Measurements from ENCODE around the gene RHOH. TPM values are rescaled to one million over a fixed set of nuclear protein-coding genes. Genes with fewer than 3 reads are reported as not detected.
"Not testable (repeated sequence)": the region's sequence is repeated elsewhere in the genome, so short reads cannot be mapped to it uniquely, and the experiment has no call there.

The RHOH gene
- 10 to 100 TPM; 82.0 to 97.6 (median 97.3) TPM for polyA plus RNA-seq

- Mint-ChIP-seq H3K27ac (peak within 1 kb of the TSS; percentile 96 to 100 (median 98)), H3K9me3 (no peaks in the 10 kb centered on the region), H3K27me3 (ENCODE audit: low read depth in 3 of 3) (peaks cover 8 to 47% (median 47%) of the 10 kb centered on the region in 3 donors), H3K4me1 (peaks cover 86 to 88% of the 10 kb centered on the region in 2 donors), H3K4me3 (peak within 1 kb of the TSS; percentile 94 to 97 (median 95)), H3K36me3 (peaks cover 0 to 6% (median 3%) of the 10 kb centered on the region in 3 donors)
- peak; percentile 78 to 81 (median 81) for DNase-seq
Observed at GRCh38 chr4:40196724-40197281, at the start of gene RHOH. Gene RHOH (plus strand): TSS chr4:40197031. CDS start chr4:40243387, 46,356 bp downstream.

DNA sequence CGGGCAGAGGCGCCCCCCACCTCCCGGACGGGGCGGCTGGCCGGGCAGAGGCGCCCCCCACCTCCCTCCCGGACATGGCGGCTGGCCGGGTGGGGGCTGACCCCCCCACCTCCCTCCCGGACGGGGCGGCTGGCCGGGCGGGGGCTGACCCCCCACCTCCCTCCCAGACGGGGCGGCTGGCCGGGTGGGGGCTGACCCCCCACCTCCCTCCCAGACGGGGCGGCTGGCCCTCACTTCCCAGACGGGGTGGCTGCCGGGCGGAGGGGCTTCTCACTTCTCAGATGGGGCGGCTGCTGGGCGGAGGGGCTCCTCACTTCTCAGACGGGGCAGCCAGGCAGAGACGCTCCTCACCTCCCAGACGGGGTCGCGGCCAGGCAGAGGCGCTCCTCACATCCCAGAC, 49.3 kb upstream of the RHOH start:
- not testable (repeated sequence) for H3K4me1 Mint-ChIP-seq; H3K9me3 Mint-ChIP-seq; H3K27me3 Mint-ChIP-seq (ENCODE audit: low read depth in 3 of 3); H3K4me3 Mint-ChIP-seq; H3K27ac Mint-ChIP-seq; DNase-seq
- H3K36me3 Mint-ChIP-seq: peaks cover 9 to 15% (median 12%) of the 10 kb centered on the region in 3 donors

- Mint-ChIP-seq H3K4me1 (peaks cover 8 to 15% of the 10 kb centered on the region in 2 donors), H3K27me3 (ENCODE audit: low read depth in 3 of 3) (no peaks in the 10 kb centered on the region), H3K9me3 (peaks cover 0 to 4% (median 0%) of the 10 kb centered on the region in 6 donors), H3K4me3 (no peak overlapping the region), H3K36me3 (peaks cover 7 to 18% (median 9%) of the 10 kb centered on the region in 3 donors), H3K27ac (peak overlapping the region in 3 of 6 donors; percentile 17 to 73 (median 20))
- DNase-seq: peak; percentile 68 to 76 (median 72)
Observed at GRCh38 chr4:40149960-40150385, 46.9 kb upstream of the RHOH start.

GRCh38 chr4:40150932-40151331, 45.9 kb upstream of the RHOH start:
- H3K9me3 Mint-ChIP-seq: peaks cover 0 to 4% (median 0%) of the 10 kb centered on the region in 6 donors

GRCh38 chr4:40152637-40153036, 44.2 kb upstream of the RHOH start:
- peaks cover 4 to 12% (median 7%) of the 10 kb centered on the region in 3 donors for H3K36me3 Mint-ChIP-seq
- H3K9me3 Mint-ChIP-seq: peaks cover 0 to 4% (median 0%) of the 10 kb centered on the region in 6 donors
- H3K4me1 Mint-ChIP-seq: peaks cover 8 to 15% of the 10 kb centered on the region in 2 donors
- no peaks in the 10 kb centered on the region for H3K27me3 Mint-ChIP-seq (ENCODE audit: low read depth in 3 of 3)
- H3K4me3 Mint-ChIP-seq: peak overlapping the region in 2 of 5 donors; percentile 32 to 46
- peak overlapping the region in 1 of 6 donors; percentile 55 for H3K27ac Mint-ChIP-seq
- DNase-seq: peak in 1 of 3 donors; percentile 5

More at GRCh38 chr4:40150932-40151331, 45.9 kb upstream of the RHOH start:
- DNase-seq: no peak
- H3K27me3 Mint-ChIP-seq (ENCODE audit: low read depth in 3 of 3): no peaks in the 10 kb centered on the region
- H3K4me3 Mint-ChIP-seq: no peak overlapping the region
- H3K4me1 Mint-ChIP-seq: peaks cover 8 to 15% of the 10 kb centered on the region in 2 donors
- peaks cover 7 to 18% (median 9%) of the 10 kb centered on the region in 3 donors for H3K36me3 Mint-ChIP-seq
- H3K27ac Mint-ChIP-seq: no peak overlapping the region

- H3K27me3 Mint-ChIP-seq (ENCODE audit: low read depth in 3 of 3): no peaks in the 10 kb centered on the region
- peaks cover under 1 to 23% (median 1%) of the 10 kb centered on the region in 3 donors for H3K36me3 Mint-ChIP-seq
- no peak for DNase-seq
Observed at GRCh38 chr4:40157436-40157835, 39.4 kb upstream of the RHOH start.

GRCh38 chr4:40160258-40160657, 36.6 kb upstream of the RHOH start:
- peaks cover 3 to 22% (median 13%) of the 10 kb centered on the region in 3 donors for H3K36me3 Mint-ChIP-seq

More at GRCh38 chr4:40157436-40157835, 39.4 kb upstream of the RHOH start:
- Mint-ChIP-seq H3K4me3 (no peak overlapping the region), H3K27ac (no peak overlapping the region), H3K4me1 (peaks cover 4 to 6% of the 10 kb centered on the region in 2 donors), H3K9me3 (no peaks in the 10 kb centered on the region)

DNA sequence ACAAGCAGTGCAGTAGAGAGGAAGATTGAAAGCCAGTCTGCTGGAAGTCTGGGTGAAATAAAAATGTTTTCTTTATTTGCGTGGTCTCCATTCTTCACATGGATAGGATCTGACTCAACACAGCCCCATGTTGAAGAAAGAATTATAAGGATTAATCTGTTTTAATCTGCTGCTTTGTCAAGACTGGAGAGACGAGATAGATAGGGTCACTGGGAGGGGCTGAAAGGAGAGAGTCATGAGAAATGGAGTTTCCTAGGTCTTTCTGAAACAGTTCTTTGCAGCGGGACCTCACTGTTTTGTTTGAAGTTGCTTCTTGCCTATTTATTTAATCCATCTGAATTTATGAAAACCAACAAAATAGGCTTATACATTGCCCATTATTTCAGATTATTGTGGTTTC, 32.4 kb upstream of the RHOH start:
- peaks cover 19 to 37% (median 29%) of the 10 kb centered on the region in 3 donors for H3K36me3 Mint-ChIP-seq
- no peak overlapping the region for H3K4me3 Mint-ChIP-seq
- no peak overlapping the region for H3K27ac Mint-ChIP-seq
- peaks cover 0 to 2% (median 0%) of the 10 kb centered on the region in 3 donors for H3K27me3 Mint-ChIP-seq (ENCODE audit: low read depth in 3 of 3)
- DNase-seq: no peak
- peaks cover 0 to 8% (median 6%) of the 10 kb centered on the region in 6 donors for H3K9me3 Mint-ChIP-seq
- H3K4me1 Mint-ChIP-seq: no peaks in the 10 kb centered on the region

More at GRCh38 chr4:40160258-40160657, 36.6 kb upstream of the RHOH start:
- H3K9me3 Mint-ChIP-seq: no peaks in the 10 kb centered on the region
- no peaks in the 10 kb centered on the region for H3K4me1 Mint-ChIP-seq
- H3K27me3 Mint-ChIP-seq (ENCODE audit: low read depth in 3 of 3): peaks cover 0 to 2% (median 0%) of the 10 kb centered on the region in 3 donors
- no peak overlapping the region for H3K27ac Mint-ChIP-seq
- H3K4me3 Mint-ChIP-seq: no peak overlapping the region
- DNase-seq: no peak

DNA sequence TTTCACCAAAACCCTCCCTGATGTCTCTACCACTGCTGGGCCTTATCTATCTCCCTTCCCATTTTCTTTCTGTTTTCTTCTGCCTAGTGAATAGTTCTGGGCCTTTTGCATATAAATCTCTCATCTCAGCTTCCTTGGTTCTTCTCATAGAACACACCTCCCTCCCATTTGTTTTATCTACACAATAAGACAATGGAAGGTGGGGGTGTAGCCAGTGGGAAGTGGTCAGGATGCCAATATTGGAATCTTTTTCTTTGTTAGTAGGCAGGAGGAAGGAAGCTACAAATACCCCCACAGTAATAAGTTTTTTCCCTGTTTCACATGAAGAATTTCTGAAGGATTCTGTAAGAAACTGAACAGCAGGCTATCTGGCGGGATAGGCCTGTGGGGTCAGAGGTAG, 30.9 kb upstream of the RHOH start:
- H3K27me3 Mint-ChIP-seq (ENCODE audit: low read depth in 3 of 3): peaks cover 0 to 2% (median 0%) of the 10 kb centered on the region in 3 donors
- no peak overlapping the region for H3K4me3 Mint-ChIP-seq
- peaks cover 0 to 8% (median 6%) of the 10 kb centered on the region in 6 donors for H3K9me3 Mint-ChIP-seq
- H3K36me3 Mint-ChIP-seq: peaks cover 22 to 34% (median 31%) of the 10 kb centered on the region in 3 donors
- no peaks in the 10 kb centered on the region for H3K4me1 Mint-ChIP-seq
- no peak for DNase-seq
- H3K27ac Mint-ChIP-seq: no peak overlapping the region

DNA sequence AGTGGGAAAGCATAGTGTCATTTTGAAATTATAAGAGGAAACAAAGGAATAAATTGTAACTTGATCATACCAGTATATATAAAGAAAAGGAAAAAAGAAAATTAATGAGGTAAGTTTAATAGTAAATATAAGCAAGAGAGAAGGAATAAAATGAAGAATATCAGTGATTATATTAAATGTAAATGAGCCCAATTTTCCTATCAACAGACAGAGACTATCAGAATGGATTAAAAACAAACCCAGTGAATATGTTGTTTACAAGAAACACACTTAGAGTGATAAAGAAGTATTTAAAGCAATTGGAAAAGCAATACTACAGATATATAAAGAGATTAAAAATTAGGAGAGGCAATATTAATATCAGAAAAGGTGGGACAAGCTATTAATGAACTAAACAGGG, 28.8 kb upstream of the RHOH start:
- Mint-ChIP-seq H3K27me3 (ENCODE audit: low read depth in 3 of 3) (peaks cover 0 to 2% (median 0%) of the 10 kb centered on the region in 3 donors), H3K4me3 (no peak overlapping the region), H3K36me3 (peaks cover 14 to 29% (median 18%) of the 10 kb centered on the region in 3 donors), H3K9me3 (peaks cover 0 to 8% (median 6%) of the 10 kb centered on the region in 6 donors), H3K4me1 (peaks cover 4 to 5% of the 10 kb centered on the region in 2 donors), H3K27ac (no peak overlapping the region)
- DNase-seq: no peak

- peaks cover 12 to 15% of the 10 kb centered on the region in 2 donors for H3K4me1 Mint-ChIP-seq
- H3K27ac Mint-ChIP-seq: no peak overlapping the region
- no peak overlapping the region for H3K4me3 Mint-ChIP-seq
- no peak for DNase-seq
- H3K36me3 Mint-ChIP-seq: peaks cover 14 to 21% (median 18%) of the 10 kb centered on the region in 3 donors
- H3K9me3 Mint-ChIP-seq: peaks cover 0 to 8% (median 6%) of the 10 kb centered on the region in 6 donors
- peaks cover 0 to 2% (median 2%) of the 10 kb centered on the region in 3 donors for H3K27me3 Mint-ChIP-seq (ENCODE audit: low read depth in 3 of 3)
Observed at GRCh38 chr4:40170588-40170987, 26.2 kb upstream of the RHOH start.

DNA sequence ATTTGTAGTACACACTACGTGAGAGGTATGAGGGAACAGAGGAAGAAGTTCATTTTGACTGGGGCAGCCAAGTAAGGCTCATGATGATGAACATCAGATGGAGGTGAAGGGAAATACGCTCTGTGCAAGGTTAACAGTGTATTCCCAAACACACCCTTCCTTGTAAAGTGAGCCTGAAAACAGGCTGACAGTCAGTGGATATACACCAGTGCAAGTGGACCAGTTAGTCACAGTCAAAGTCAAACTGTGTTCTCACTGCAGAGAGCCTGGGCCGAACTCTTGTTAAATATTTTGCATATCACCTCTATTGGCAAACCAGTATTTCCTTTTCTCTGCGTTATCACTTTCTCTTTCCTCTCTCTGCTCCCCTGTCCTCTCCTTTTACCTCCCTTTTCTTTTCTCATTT, 23.4 kb upstream of the RHOH start:
- Mint-ChIP-seq H3K4me3 (peak overlapping the region in 2 of 5 donors; percentile 31 to 56), H3K27me3 (ENCODE audit: low read depth in 3 of 3) (peaks cover 0 to 2% (median 2%) of the 10 kb centered on the region in 3 donors), H3K27ac (no peak overlapping the region), H3K4me1 (peaks cover 12 to 15% of the 10 kb centered on the region in 2 donors), H3K9me3 (no peaks in the 10 kb centered on the region), H3K36me3 (peaks cover 0 to 5% (median 3%) of the 10 kb centered on the region in 3 donors)
- DNase-seq: no peak

GRCh38 chr4:40176602-40177001, 20.2 kb upstream of the RHOH start:
- H3K27me3 Mint-ChIP-seq (ENCODE audit: low read depth in 3 of 3): peaks cover 0 to 2% (median 2%) of the 10 kb centered on the region in 3 donors
- no peak overlapping the region for H3K27ac Mint-ChIP-seq
- H3K36me3 Mint-ChIP-seq: no peaks in the 10 kb centered on the region
- peaks cover 12 to 15% of the 10 kb centered on the region in 2 donors for H3K4me1 Mint-ChIP-seq
- H3K9me3 Mint-ChIP-seq: no peaks in the 10 kb centered on the region
- no peak overlapping the region for H3K4me3 Mint-ChIP-seq
- no peak for DNase-seq

GRCh38 chr4:40177591-40177990, 19.2 kb upstream of the RHOH start:
- Mint-ChIP-seq H3K36me3 (no peaks in the 10 kb centered on the region), H3K4me1 (peaks cover 12 to 14% of the 10 kb centered on the region in 2 donors), H3K27ac (peak overlapping the region in 1 of 6 donors; percentile 2), H3K27me3 (ENCODE audit: low read depth in 3 of 3) (peaks cover 0 to 2% (median 2%) of the 10 kb centered on the region in 3 donors), H3K4me3 (no peak overlapping the region), H3K9me3 (no peaks in the 10 kb centered on the region)
- DNase-seq: no peak

All from immature natural killer cell (primary cell).